Activated CD8-positive, alpha-beta memory T cell treated with anti-CD3 and anti-CD28 coated beads for 24 hours (primary cell): ENCODE data around the gene WNK2.

Experiments used
- DNase-seq: peaks from one replicate; pipeline ENCODE4 v3.0.0-alpha.2; 2020

WNK2 gene

DNA sequence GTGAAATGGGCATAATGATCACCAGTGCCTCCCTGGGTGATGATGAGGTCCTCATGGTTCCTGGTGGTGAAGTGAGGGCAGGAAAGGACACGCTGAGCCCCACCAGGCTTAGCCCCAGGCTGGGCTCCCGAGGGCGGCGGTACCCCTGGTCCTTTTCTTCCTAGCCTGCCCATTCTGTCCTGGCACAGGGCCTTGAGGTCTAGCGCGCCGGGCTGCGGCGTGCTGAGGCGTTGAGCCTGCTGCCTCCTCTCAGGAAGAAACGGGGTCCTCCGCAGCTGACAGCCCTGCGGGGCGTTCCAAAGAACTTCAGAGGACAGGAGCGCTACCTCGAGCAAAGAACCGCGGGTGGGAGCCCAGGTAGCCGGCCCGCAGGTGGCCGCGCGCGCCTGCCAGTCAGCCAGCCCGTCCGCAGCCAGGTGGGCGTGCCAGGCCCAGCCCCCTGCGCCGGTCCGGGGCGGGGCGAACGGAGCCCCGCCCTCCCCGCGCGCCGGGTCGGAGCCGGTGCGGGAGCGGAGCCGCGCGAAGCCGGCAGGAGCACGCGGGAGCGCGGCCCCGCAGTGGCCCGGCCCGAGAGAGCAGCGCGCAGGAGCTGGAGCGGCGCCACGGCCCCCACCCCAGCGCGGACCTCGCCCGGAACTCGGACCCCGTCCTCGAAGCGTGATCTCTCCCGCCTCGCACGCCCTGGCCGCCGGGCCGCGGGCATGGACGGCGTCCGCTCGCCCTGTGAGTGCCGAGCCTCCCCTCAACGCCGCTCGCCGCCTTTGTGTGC lies at the start of gene WNK2:
Gene WNK2, plus strand, starts transcription at position 477 of the 769 bp plus-strand sequence. CDS start 791 bp downstream, outside the sequence.
- peak; percentile 75 for DNase-seq

DNA sequence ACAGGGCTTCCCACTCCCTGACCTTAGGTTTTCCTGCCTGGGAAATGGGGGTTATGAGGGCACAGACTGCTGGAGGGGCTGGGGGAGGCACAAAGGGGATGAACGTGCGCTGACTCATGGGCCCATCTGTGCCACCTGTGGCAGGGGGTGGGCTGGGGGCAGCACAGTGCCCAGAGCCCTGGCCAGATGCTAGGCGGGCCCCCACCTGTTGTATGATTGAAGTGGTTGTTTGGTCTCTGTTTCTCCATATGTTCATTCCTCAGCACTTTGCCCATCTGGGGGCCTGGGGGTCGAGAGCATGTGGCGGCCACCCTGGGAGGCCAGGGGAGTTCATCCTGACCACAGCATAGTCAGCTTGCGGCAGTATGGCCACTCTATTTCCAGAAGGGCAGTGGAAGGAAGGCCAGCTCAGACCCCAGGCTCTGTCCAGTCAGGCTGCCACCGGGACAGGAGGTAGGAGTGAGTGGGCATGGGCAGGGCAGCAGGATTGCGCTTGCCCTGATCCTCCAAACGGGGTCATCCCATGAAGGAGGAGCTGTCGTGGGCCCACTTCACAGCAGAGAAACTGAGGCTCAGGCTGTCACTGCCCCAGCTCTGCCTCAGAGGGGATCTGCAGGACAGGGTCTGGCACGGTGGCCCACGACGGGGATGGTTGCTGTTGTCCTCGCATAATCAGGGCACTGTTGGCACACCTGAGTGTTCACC lies 49.0 kb upstream of the WNK2 start:
- no peak for DNase-seq

DNA sequence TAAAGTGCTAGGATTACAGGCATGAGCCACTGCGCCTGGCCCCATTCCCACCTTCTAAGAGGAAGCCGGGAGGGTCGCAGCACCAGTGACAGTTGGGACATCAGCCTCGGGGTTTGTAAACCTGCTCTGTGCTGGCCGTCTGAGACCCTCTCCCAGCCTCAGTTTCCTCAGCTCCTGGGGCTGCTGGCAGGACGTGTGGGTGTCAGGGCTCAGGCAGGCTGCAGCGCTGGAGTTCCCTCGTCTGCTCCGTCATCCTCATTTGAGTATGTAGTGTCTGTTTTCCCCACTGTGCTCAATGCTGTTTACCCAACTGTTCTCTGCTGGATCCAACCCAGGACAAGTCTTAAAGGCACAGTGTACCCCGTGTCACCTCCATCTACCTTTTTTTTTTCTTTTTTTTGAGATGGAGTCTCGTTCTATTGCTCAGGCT lies 47.9 kb upstream of the WNK2 start:
- DNase-seq: no peak

DNA sequence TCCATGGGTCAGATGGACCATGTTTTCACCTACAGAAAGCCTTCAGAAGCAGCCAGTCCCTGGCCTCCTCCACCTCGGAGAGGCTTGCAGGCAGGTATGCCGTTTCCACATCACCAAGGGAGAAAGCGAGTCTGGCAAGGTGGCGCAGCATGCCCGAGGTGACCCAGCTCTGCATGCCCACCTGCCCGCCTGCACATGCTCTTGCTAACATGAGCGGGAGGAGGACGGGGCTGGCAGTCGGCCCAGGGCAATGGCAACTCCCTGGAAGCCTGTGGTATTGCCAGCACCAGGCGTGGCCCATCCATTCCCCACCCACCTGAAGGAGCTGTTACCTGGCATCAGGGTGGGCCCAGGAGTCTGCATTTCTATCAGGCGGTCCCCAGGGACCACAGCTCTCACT lies 46.6 kb upstream of the WNK2 start:
- no peak for DNase-seq

DNA sequence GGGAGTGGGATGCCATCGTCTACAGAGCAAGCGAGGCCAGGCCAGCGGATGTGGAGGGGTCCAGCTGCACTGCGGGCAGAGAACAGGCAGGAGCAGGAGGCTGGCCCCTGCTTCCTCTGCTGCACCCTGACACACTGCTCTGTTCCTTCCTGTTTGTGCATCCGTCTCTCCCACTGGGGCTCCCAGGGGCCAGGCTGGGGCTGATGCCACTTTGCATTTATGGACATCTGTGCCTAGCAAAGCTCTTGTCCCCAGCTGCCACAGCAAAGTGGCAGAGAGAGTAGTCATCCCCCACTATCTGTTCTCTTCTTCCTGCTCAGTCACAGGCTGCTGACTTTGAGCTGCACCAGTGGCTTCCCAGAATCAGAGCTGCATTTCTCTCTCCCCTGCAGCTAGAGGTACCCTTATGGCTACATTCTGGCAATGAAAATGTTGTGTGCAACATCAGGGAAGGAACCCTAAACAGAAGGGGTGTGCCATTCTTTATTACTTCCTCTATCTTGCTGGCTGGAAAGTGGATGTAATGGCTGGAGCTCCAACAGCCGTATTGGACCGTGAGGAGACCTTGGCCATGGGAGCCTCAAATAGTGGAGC lies 45.7 kb upstream of the WNK2 start:
- no peak for DNase-seq

DNA sequence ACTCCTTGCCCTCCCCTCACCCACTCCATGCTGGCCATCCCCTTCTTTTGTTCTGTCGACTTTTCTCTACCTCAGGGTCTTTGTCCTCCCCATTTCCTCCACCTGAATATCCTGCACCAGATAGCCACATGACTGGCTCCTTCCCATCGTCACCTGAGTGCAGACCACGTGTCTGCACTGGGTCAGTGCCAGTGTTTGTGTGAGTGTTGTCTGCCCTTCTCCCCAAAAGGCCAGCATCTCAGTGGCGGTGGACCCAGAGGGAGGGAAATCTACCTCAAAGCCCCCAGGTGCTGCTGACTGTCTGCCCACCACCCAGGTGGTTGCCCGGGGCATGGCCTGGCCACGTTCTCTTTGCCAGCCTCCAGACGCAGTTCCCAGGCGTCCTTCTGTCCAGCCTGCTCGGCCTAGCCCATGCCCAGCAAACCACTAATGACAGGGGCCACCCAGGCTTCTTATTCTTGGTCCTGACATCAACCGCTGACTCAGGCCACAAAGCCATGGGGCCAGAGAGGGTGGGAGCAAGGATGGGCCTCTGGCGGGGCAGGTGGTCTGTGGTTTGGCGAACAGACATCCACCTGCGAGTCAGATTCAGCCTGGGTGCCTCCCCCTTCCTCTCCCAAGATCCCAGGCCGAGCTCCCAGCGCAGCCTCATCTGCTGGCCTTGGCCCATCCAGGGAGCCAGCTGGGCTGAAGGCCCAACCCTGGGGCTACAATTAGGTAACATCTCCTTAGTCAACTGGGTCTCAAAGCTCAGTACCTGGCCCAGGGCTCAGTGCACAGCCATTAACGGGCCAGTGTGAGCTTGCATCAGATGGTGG lies 44.4 kb upstream of the WNK2 start:
- no peak for DNase-seq

DNA sequence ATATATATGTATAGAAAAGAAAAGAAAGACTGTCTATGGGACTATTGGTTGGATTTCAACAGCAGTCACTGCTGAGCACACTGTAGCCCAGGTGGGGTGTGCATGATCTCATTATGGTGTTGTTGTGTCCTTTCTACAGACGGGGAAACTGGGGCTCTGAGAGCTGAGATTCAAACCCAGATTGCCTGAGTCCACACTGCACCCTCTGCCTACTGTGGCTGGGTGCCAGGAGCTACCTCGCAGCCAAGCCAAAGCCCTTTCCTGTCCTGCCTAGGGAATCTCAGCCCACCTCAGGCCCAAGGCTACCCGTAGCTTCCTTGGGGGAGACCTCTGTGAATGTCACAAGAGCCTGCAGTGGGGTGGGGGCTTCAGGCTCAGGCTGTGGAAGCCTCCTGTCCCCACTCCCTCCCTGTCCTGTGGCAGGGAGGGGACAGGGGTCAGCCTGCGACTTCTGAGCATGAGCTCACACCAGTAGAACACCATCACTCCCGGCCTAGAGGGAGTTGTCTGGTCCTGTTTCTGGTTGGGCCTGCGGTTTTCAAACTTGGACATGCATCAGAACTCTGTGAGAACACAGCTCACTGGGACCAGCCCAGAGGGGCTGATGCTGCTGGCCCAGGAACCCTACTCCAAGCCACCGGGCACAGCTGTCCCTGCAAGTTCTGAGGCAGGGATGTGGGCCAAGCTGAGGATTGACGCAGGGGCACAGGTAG lies 42.0 kb upstream of the WNK2 start:
- DNase-seq: no peak

DNA sequence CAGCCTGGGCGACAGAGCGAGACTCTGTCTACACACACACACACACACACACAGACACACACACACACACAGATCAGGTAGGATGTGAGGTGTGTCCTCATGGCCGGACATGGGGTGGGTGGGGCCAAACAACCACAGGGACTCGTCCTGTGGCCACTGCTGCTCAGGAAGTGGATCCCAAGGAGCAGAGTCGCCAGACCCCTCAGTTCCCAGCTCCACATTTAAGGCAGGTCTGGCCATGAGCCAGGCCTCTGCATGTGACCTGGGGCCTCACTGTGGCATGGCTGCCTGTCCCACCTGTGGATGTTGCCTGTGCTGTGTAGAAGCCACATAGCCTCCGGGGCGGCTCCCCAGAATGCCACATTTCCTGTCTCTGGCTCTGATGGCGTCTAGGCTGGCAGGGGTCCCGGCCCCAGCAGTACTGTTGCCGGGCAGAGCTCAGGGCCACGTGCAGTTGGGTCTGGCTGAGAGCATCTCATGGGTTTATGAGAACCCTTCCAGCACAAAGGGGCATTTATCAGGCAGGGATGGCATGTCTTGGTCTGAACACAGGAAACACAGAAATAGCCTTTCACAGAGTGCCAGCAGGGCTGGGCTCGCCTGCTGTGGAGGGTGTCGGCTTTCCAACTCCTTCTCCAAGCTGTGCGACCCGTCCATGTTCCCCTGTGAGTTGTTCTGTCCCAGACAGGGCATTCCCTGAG lies 40.0 kb upstream of the WNK2 start:
- DNase-seq: peak; percentile 82

DNA sequence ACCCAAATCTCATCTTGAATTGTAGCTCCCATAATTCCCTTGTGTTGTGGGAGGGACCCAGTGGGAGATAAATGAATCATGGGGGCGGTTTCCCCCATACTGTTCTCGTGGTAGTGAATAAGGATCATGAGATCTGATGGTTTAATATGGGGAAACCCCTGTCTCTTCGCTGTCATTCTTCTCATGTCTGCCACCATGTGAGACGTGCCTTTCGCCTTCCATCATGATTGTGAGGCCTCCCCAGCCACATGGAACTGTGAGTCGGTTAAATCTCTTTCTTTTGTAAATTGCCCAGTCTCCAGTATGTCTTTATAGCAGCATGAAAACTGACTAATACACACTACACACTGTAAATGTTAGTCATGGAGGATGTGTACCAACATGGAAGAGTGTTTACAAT lies 37.2 kb upstream of the WNK2 start:
- peak; percentile 64 for DNase-seq

DNA sequence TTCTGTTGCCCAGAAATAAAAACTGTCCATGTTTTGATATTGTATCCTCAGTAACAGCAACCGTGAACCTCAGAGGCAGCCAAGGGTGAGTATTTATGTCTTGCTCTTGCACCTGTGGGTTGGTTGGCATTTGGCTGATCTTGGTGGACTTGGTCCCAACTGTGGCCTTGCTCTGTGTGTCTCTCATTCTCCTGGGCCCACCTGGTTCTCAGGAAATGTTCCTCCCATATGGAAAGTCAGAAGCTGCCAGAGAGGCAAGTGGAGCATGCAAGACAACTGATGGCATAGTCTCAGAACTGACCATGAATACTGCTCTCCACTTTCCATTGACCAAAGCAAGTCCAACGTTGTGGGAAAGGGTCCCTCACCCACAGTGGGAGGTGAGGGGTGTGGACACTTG lies 36.3 kb upstream of the WNK2 start:
- DNase-seq: no peak

DNA sequence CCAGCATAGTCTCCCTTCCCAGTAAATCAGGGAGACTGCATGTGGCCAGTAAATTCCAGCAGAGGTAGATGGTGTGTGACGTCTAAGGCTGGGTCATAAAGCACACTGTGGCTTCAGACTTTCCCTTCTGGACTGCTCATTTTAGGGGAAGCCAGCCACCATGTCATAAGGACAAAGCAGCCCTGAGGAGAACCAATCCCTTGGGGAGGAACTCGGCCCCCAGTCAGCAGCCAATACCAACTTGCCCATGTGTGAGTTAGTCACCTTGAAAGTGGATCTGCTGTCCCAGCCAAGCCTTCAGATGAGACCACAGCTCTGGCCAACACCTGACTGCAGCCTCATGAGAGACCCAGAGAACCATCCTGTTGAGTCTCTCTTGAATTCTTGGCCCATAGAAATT lies 35.2 kb upstream of the WNK2 start:
- DNase-seq: no peak

DNA sequence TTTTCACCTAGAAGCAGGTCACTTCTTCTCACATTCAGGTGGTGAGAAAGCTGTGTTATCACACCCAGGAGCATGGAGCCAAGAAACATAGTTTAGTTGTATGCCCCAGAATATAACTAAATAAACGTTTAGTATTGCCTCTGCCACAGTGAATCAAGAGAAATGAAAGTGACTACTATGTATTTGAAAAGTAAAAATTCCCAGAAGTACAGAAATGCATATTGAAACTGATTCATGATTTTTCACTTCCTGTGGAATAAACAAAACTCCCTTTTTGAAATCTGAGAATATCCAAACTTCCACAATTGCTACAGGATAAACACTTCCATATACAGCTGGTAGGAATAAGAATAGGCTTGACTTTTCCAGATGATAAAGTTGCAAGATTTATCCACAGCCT lies 34.6 kb upstream of the WNK2 start:
- no peak for DNase-seq

DNA sequence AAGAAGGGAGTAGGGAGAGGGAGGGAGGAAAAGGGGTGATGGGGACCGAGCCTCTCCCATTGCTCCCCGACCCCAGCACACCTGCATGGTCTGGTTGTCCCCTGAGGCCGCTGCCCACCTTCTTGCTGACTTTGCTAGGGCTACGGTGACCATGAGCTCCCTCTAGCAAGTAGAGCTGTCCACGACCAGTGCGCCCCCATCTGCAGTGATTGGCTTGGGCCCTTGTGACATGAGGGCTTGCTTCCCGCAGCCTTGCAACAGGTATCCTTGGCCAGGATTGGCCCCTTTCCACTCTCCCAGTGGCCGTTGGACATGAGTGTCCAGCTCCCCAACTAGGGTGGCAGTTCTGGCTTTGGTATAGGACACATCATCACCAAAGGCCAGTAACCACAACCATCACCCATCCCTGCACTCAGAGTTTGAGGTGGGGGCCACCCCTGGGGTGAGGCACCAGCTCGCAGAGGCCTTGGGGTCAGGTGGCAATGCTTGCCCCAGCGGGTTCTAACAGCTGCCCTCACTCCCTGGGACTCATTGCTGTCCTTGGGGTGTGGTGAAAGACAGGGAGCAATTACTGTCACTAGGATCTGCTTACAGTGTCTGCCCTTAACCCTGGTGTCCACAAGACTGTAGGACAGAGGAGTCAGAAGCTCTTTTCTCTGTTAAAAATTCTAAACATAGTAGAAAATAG lies 32.7 kb upstream of the WNK2 start:
- DNase-seq: no peak

DNA sequence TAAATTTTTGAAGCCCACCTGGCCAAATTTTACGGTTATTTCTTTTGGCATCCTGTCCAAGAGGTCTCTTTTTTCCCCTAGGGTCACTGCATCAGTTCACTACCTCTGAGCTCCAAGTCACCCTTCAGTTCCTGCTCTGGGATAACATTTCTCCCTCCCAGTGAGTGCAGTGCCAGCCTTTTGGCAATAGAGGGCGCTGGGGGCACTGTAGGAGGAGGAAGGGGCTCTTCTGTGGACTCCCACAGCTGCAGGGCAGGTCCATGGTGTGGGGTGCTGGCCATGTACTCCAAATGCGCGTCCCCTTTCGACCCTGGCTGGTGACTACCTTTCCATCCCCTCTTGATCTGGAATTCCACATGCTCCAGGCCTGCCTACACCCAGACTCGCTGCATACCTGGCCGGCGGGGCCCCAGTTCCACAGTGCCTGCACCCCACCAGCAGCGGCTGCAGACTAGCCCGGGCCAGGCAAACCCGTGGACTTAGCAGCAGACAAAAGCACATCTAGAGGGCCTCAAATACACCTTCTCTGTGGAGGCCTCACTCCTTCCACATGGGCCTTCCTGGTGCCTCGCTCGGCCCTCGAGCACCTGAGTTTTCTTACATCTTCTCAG lies 29.5 kb upstream of the WNK2 start:
- DNase-seq: no peak

DNA sequence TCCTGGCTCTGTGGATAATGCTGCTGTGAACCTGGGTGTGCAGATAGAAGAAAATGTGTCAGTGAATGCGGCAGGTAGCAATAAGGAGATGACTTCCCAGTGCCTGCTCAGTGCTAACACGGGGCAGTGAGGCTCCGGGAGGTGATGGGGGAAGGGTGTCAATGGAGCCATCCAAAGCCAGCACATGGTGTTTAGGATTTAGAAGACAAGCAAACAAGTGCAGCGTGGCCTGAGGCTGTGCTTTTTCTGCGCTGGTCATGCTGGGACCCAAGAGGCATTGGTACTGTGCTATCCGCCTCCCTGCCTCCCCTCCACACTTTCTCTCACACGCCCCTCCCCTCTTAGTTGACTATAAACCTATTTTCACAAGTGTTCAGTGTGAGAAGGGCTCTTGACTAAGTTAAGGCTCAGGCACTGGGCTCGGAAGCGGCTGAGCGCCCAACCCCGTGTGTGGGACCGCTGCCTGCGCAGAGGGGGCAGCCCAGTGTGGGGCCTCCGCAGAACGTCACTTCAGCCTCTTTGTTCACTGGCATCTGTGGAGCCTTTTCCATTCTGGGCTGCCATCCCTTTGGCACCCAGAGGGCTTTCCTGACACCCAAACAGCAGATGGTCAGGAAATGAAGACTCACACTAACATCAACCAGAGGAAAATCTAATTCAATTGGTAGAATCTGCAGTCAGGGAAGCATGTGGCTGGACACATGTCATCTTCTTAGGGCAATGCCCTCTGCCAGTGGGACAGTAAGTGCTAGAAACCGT lies 28.0 kb upstream of the WNK2 start:
- no peak for DNase-seq

DNA sequence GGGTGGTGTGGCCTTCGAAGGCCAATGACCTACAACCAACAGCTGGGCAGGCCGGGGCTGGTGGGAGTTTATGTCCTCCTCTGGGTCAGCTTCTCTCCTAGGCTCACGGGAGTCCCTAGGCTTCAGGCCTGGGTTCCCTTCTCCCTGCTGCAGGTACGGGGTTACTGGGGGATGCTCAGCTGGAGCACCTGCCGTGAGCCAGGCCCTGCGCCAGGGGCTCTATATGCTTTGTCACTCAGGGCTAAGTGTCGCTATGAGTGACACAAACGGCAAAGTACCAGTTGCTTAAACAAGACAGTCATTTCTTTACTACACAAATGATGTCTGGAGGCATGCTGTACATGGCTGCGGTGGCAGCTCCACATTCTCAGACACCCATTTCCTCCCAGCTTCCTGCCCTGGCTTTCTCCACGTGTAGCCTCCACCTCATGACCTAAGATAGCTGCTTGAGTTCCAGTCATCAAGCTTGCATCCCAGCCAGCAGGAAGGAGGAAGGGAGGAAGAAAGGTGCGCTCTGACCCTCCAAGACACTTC lies 27.4 kb upstream of the WNK2 start:
- DNase-seq: no peak

DNA sequence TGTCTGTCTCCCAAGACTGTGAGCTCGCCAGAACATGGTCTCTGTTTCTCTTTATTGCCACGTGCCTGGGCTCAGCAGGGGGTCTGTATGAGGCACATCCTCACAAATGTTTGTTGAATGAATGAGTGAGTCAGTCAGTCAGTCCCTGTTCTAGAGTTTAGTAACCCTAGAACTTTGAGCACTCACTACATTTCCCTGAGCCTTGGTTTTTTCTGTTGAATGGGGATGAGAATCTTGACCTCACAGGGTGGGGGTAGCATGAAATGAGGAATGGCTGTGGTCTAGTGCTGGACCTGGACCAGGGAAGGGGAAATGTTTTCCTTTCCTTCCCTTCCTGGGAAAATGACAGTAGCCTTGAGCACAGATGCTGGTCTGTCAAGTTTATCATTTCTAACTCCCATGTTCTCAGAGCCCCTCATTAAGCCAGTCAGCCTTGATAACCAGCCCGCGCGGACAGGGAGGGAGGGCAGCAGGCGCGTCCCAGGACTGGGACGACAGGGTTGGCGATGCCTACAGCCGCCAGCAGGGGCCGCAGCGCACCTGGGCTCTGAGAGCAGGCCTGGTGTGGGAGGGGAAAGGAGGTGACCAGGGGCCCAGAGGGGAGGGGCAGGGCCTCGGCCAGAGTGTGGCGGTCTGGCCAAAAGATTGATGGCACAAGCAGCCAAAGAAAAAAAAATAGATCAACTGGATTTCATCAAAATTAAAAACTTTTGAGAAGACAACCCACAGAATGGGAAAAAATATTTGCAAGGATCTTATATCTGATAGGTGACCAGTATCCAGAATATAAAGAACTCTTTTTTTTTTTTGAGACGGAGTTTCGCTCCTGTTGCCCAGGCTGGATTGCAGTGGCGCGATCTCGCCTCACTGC lies 24.1 kb upstream of the WNK2 start:
- peak; percentile 91 for DNase-seq

DNA sequence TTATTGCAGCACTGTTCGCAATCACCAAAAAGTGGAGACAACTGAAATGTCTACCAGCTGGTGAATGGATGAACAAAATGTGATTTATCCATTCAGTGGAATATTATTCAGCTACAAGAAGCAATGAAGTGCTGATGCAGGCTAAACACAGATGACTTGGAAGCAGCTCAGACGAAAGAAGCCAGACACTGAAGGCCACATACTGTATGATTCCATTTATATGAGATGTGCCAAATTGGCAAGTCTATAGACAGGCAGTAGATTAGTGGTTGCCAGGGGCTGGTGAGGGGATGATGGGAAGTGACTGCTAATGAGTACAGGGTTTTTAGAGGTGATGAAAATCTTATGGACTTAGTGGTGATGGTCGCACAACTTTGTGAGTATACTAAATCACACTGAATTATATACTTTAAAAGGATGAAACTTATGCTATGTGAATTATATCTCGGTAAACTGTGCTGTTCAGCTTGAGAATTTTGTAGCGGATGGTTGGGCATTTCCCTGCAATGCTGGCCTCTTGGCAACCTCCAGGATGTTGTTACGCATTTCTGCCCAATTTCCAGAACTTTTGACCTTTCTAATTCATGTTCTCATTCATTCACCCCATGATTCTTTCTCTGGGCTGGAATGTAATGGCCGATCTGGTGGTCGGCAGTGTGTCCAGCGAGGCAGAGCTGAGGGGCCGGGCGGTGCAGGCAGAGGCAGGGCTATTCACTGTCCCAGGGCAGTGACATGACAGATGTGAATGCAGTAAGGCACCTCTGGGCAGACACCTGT lies 22.0 kb upstream of the WNK2 start:
- no peak for DNase-seq
